AG04450 (cell line): ENCODE measurements around the gene SSUH2. TPM values are rescaled to one million over a fixed set of nuclear protein-coding genes. Genes with fewer than 3 reads are reported as not detected.
A peak's percentile ranks its signal among the peaks of the same experiment; 100 is the strongest.
"Not testable (repeated sequence)": the region's sequence is repeated elsewhere in the genome, so short reads cannot be mapped to it uniquely, and the experiment has no call there.

Experiments
- CTCF ChIA-PET: fragments of 300-600, 350-600 bp; formaldehyde crosslinking; extraction: SDS; loops from one replicate; lab custom pipeline; 2022; ENCODE audit warnings: antibody characterized with exemption, inconsistent platforms; lab: Charles Lee
- POLR2A ChIA-PET: fragments of 350-600 bp; formaldehyde crosslinking; extraction: SDS; loops from one replicate; lab custom pipeline; 2021; ENCODE audit warnings: antibody characterized with exemption, inconsistent platforms; lab: Yijun Ruan, JAX
- DNase-seq: peaks from one replicate; pipeline ENCODE4 v3.0.0-alpha.2; 2011; ENCODE audit warnings: low read depth, low spot score
- H3K27ac ChIP-seq: one replicate; pipeline ENCODE4 v1.5.1; 2012; ENCODE audit warnings: low read depth, low read length, control low read depth
- H3K27me3 ChIP-seq: one replicate; pipeline ENCODE4 v1.6.0; 2012; ENCODE audit warnings: low read length; ENCODE audit not compliant: control insufficient read depth, insufficient read depth
- H3K4me3 ChIP-seq: 2 replicates; pipeline ENCODE4 v1.5.1; 2011; ENCODE audit warnings: mild to moderate bottlenecking, low read depth, low read length, control low read depth
- H3K9me3 ChIP-seq: 2 replicates; pipeline ENCODE4 v1.5.1; 2012; ENCODE audit warnings: low read length; ENCODE audit not compliant: control insufficient read depth, insufficient read depth
- polyA plus RNA-seq: library from polyadenylated mRNA; depleted of rRNA; stranded (reverse); fragments of >200 nt; gene quantifications from 2 replicates; pipeline ENCODE4 v1.2.3, GENCODE V29; 2011
- TF ChIP-seq, protein P1 (sequence below): IDR thresholded peaks from 2 replicates; pipeline ENCODE4 v1.5.1; 2011; ENCODE audit warnings: low read depth, low read length, control low read depth, inconsistent platforms

The SSUH2 gene
- polyA plus RNA-seq, 1 experiment, result 0.09 TPM

DNA sequence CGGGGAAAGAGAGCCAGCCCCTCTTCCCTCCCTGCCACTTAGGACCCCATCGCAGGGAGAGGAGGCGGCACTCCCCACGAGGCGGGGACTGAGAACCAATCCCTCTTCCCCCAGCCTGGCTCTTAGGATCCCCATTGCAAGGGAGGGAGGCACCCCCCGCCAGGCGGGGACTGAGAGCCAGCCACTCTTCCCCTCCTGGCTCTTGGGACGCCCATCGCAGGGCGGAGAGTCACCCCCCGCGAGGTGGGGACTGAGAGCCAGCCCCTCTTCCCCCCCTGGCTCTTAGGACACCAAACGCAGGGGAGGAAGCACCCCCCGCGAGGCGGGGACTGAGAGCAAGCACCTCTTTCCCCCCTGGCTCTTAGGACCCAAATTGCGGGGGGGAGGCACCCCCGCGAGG is 34.2 kb upstream of the SSUH2 start:
- Histone ChIP-seq H3K9me3 (no peaks in the 10 kb centered on the region; the same call in 1 of the 2 replicates), H3K27ac (no peak overlapping the region), H3K27me3 (no peaks in the 10 kb centered on the region), H3K4me3 (peak overlapping the region; percentile 13)
- ChIA-PET POLR2A (no interaction called here), CTCF (no interaction called here)
- TF ChIP-seq, protein P1, sequence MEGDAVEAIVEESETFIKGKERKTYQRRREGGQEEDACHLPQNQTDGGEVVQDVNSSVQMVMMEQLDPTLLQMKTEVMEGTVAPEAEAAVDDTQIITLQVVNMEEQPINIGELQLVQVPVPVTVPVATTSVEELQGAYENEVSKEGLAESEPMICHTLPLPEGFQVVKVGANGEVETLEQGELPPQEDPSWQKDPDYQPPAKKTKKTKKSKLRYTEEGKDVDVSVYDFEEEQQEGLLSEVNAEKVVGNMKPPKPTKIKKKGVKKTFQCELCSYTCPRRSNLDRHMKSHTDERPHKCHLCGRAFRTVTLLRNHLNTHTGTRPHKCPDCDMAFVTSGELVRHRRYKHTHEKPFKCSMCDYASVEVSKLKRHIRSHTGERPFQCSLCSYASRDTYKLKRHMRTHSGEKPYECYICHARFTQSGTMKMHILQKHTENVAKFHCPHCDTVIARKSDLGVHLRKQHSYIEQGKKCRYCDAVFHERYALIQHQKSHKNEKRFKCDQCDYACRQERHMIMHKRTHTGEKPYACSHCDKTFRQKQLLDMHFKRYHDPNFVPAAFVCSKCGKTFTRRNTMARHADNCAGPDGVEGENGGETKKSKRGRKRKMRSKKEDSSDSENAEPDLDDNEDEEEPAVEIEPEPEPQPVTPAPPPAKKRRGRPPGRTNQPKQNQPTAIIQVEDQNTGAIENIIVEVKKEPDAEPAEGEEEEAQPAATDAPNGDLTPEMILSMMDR, result no peak
- no peak for DNase-seq

DNA sequence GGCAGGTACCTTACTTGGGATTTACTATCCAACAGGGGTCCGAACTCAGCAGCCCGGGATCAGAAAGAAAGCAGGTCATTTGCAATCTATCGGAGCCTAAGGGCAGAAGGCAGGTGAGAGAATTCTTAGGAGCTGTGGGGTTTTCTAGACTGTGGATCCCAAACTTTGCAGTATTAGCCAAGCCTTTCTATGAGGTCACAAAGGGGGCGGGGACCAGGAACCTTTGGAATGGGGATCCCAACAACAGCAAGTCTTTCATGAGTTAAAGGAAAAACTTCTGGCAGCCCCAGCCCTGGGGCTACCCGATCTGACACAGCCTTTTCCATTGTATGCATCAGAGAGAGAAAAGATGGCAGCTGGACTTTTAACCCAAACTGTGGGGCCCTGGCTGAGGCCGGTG is 32.7 kb upstream of the SSUH2 start:
- H3K27ac ChIP-seq, CTCF ChIA-PET, H3K27me3 ChIP-seq, DNase-seq, POLR2A ChIA-PET, H3K9me3 ChIP-seq, H3K4me3 ChIP-seq: not testable (repeated sequence)

DNA sequence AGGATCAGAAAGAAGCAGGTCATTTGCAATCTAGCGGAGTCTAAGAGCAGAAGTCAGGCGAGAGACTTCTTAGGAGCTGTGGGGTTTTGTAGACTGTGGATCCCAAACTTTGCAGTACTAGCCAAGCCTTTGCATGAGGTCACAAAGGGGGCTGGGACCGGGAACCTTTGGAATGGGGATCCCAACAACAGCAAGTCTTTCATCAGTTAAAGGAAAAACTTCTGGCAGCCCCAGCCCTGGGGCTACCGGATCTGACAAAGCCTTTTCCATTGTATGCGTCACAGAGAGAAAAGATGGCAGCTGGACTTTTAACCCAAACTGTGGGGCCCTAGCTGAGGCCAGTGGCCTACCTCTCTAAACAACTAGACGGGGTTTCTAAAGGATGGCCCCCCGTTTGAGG is 31.0 kb upstream of the SSUH2 start:
- CTCF ChIA-PET, result interaction anchor here (1.2 kb wide), 1 partner anchor 13 kb away, joined by 4 read pairs; no protein-coding TSS in a partner anchor
- H3K27me3 ChIP-seq, POLR2A ChIA-PET, H3K9me3 ChIP-seq, H3K4me3 ChIP-seq, H3K27ac ChIP-seq, DNase-seq: not testable (repeated sequence)

DNA sequence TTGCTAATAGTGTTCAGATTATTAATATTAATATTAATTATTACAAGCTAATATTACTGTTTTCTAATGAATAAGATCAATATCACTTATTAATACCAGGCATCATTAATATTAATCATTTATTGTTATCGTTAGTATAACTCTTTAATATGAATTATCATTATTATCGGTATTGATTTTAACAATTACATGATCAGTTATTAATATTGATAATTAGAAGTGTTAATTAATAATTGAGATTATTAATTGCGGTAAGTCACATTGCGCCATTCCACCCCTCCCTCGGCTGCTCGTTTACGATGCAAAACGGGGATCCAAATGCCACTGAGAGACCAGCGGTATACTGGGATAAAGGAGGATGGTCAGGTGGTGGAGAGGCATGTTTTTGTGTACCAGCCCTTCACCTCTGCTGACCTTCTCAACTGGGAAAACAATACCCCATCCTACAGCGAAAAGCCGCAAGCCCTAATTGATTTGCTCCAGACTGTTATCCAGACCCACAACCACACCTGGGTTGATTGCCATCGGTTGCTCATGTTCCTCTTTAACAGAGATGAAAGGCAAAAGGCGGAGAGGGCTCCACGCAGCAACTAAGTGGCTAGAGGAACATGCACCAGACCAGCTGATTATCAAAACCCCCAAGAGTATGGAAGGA is 28.6 kb upstream of the SSUH2 start:
- peaks cover 2% of the 10 kb centered on the region for H3K27me3 ChIP-seq
- no peak for DNase-seq
- TF ChIP-seq, protein P1, result no peak
- H3K9me3 ChIP-seq, result no peaks in the 10 kb centered on the region; the same call in 1 of the 2 replicates
- no peak overlapping the region for H3K27ac ChIP-seq
- ChIA-PET CTCF (interaction anchor here (0.8 kb wide), 1 partner anchor 10 kb away, joined by 3 read pairs; no protein-coding TSS in a partner anchor), POLR2A (no interaction called here)
- H3K4me3 ChIP-seq, result no peak overlapping the region

DNA sequence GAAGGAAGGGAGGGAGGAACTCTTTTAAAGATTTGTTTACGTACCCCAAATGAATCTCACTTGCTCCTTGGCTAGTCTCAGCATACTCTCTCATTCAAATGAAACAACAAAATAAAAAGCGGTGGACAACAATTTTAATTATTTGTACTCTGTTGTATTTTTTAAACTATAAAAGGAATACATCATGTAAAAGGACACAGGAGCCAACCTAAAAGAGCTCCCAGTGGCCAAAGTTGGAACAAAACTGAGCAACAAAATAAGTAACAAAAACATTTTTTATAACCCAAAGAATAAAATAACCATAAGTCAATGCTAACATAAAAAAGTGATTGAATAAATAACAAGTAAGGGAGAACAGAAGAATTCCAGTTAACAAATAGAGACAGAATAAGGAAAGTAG is 24.4 kb upstream of the SSUH2 start:
- POLR2A ChIA-PET, result no interaction called here
- TF ChIP-seq, protein P1, result no peak
- CTCF ChIA-PET, result interaction anchor here (0.5 kb wide), 1 partner anchor 101 kb away, joined by 7 read pairs; no protein-coding TSS in a partner anchor
- no peak overlapping the region for H3K4me3 ChIP-seq
- no peaks in the 10 kb centered on the region for H3K9me3 ChIP-seq
- DNase-seq, result no peak
- H3K27me3 ChIP-seq, result peaks cover 2% of the 10 kb centered on the region
- no peak overlapping the region for H3K27ac ChIP-seq

DNA sequence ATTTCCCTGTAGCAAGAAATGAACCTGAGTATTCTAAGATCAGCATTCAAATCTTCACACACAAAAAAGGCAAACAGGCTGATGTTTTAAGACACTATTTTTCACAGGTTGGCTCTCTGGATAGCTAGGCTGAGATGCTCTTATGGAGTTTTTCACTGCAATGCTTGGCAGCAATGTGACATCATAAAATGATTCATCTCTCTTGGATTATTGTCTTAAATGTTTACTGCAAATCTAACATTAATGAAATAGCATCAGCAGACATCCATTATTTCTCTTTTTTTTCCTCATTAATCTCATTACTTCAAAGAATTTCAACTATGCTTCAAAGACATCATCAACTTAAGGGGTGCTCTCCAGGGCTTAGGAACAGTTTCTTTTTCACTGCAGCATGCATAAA is 23.6 kb upstream of the SSUH2 start:
- no peaks in the 10 kb centered on the region for H3K9me3 ChIP-seq
- peaks cover 2% of the 10 kb centered on the region for H3K27me3 ChIP-seq
- ChIA-PET POLR2A (no interaction called here), CTCF (interaction anchor here (1.0 kb wide), 1 partner anchor 101 kb away, joined by 4 read pairs; the partner anchor contains the start of gene OXTR)
- TF ChIP-seq, protein P1, result no peak
- H3K4me3 ChIP-seq, result no peak overlapping the region
- H3K27ac ChIP-seq, result no peak overlapping the region
- no peak for DNase-seq
